ENCODE data around the gene DHODH.

The DHODH gene

DNA sequence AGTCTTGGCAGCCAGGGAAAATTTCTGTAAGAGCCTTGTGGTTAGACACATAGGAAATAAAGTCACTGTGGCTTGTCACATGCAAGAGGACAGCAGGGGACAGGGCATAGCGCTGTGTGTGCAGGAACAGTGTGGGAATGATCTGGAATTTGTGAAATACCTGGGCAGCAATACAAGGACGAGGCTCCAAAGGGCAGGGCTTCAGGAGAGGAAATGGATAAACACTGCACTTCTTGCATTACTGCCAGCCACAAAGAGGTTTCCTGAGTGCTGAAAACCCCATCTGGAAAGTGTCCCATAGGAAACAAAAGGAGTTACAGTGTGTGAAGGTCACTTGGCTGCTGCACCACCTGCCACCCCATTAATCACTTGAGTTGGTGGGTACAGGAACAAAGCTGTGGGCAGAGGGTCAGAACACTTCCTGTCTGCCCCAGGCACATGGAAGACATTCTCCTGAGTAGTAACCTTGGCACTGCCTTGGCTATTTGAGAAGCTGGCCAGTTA lies 33.7 kb downstream of the DHODH start:
- TF ChIP-seq CTCF (IDR thresholded peaks at IDR 0.05; ENCODE audit: low read depth, low read length, missing control alignments): no peak
- no peak for DNase-seq (ENCODE audit: low read depth)
- no peak overlapping the region for H3K4me3 ChIP-seq (ENCODE audit: low read depth, low read length)

DNA sequence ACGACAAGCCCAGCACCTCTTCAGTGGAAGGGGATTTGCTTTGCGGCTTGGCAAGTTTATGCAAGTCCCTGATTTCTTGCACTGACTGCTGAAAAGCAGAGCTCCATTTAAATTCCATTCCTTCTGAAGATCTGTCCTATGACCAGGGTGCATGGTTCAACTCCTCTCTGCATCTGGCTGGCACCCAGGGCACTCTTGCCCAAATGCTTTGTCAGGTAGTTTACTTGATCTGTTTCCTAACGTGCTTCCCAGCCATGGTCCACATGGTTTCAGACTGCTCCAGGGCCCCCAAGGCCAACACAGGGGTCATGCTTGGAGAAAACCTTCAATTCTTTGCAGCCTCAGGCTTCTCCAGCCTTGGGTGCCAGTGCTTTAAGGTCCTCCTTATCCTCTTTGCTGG lies 34.5 kb downstream of the DHODH start:
- no peak for DNase-seq (ENCODE audit: low read depth)
- no peak overlapping the region for H3K4me3 ChIP-seq (ENCODE audit: low read depth, low read length)
- no peak for TF ChIP-seq CTCF (IDR thresholded peaks at IDR 0.05; ENCODE audit: low read depth, low read length, missing control alignments)

- no peak for DNase-seq (ENCODE audit: low read depth)
- no peak for TF ChIP-seq CTCF (IDR thresholded peaks at IDR 0.05; ENCODE audit: low read depth, low read length, missing control alignments)
These were observed 35.0 kb downstream of the DHODH start for GRCh38 chr16:72043539-72043938.

DNA sequence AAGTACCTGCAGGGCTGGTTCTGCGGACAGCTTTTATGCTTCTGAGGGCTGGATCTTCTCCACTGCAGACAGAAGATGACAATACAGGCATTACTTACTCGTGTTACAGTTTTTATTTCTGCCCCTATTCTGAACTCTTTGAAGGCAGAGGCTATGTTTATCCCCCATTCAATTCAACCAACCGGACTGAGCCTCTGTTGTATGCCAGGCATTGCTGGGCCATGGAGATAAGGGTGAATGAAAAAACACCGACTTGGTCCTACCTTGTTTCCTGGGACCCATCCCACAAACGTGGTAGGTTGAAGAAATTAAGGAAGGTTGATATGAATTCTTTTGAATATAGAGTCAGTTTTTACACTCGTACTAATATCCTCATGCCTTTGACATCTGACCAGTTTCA lies 35.8 kb downstream of the DHODH start:
- DNase-seq (ENCODE audit: low read depth): no peak
- H3K4me3 ChIP-seq (ENCODE audit: low read depth, low read length): no peak overlapping the region
- TF ChIP-seq CTCF (IDR thresholded peaks at IDR 0.05; ENCODE audit: low read depth, low read length, missing control alignments): no peak

More at GRCh38 chr16:72043539-72043938, 35.0 kb downstream of the DHODH start:
- H3K4me3 ChIP-seq (ENCODE audit: low read depth, low read length): no peak overlapping the region

- DNase-seq (ENCODE audit: low read depth): no peak
- no peak for TF ChIP-seq CTCF (IDR thresholded peaks at IDR 0.05; ENCODE audit: low read depth, low read length, missing control alignments)
- H3K4me3 ChIP-seq (ENCODE audit: low read depth, low read length): no peak overlapping the region
These were observed 36.3 kb downstream of the DHODH start for GRCh38 chr16:72044825-72045359.

- H3K4me3 ChIP-seq (ENCODE audit: low read depth, low read length): no peak overlapping the region
- no peak for DNase-seq (ENCODE audit: low read depth)
- no peak for TF ChIP-seq CTCF (IDR thresholded peaks at IDR 0.05; ENCODE audit: low read depth, low read length, missing control alignments)
These were observed 40.6 kb downstream of the DHODH start for GRCh38 chr16:72049110-72049509.

DNA sequence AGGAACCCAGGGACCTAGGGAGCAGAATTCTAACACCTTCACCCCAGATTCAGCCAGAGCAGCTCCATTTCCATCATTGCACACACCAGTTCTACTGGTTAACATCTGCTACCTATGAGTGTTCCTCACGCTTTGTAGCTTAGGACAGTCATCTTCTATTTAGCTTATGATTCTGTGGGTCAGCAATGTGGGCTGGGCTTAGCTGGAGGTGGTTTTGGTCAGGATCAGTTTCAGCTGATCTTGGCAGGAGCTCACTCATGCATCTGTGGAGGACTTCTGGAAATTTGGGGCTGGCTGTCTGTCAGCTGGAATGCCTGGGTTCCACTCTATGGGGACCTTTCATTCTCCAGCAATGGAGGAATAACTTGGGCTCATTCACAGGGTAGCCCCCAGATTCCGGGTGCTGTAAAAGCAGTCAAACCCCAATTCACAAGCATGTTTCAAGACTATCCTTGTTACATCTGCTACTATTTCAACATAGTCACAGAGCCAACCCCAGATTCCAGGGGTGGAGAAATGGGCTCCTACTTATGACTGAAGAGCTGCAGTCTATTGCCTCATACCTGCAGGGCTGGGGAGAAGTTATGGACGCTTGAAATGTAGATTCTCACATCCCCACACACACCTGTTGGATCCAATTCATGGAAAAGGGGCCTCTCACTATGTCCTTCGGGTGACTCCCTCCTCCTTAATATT lies 42.4 kb downstream of the DHODH start:
- no peak overlapping the region for H3K4me3 ChIP-seq (ENCODE audit: low read depth, low read length)
- TF ChIP-seq CTCF (IDR thresholded peaks at IDR 0.05; ENCODE audit: low read depth, low read length, missing control alignments): no peak
- no peak for DNase-seq (ENCODE audit: low read depth)

Measured in GM12864 (cell line).